Measurements from ENCODE around the gene NRXN2.

DNA sequence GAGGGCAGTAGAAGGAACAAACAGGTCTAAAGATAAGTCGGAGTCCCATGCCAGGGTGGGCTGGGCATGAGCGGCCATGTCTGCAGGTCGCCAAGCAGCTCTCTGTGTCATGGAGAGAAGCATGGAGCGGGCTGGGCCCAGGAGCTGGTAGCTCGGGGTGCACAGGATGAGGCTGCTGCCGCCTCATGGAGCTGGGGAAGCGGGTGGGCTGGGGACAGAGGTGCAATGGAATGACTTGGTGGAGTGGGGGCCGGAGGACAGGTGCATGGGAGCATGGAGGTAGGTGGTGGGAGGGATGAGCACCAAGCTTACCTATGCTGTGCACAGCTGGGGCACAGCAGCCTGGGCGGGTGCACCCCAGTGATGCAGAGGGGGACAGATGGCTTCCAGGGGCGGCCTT, 3.6 kb downstream of the NRXN2 start:
- TF ChIP-seq, protein P1, sequence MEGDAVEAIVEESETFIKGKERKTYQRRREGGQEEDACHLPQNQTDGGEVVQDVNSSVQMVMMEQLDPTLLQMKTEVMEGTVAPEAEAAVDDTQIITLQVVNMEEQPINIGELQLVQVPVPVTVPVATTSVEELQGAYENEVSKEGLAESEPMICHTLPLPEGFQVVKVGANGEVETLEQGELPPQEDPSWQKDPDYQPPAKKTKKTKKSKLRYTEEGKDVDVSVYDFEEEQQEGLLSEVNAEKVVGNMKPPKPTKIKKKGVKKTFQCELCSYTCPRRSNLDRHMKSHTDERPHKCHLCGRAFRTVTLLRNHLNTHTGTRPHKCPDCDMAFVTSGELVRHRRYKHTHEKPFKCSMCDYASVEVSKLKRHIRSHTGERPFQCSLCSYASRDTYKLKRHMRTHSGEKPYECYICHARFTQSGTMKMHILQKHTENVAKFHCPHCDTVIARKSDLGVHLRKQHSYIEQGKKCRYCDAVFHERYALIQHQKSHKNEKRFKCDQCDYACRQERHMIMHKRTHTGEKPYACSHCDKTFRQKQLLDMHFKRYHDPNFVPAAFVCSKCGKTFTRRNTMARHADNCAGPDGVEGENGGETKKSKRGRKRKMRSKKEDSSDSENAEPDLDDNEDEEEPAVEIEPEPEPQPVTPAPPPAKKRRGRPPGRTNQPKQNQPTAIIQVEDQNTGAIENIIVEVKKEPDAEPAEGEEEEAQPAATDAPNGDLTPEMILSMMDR (IDR thresholded peaks at IDR 0.05; ENCODE audit: low read depth, low read length, poor library complexity, severe bottlenecking): no peak
- TF ChIP-seq EZH2phosphoT487 (IDR thresholded peaks at IDR 0.05; ENCODE audit: borderline replicate concordance, low read length): no peak
